HL-60 (cell line): Measurements from ENCODE around the gene ERP27.

Source experiments
- DNase-seq, 2 experiments: peaks; one replicate each; pipeline ENCODE4 v3.0.0-alpha.2; 2010 to 2020; ENCODE audit warnings: low read depth in 1 of 2, low spot score in 1 of 2
- H3K27ac ChIP-seq: fragments of 250-450 bp; sonication (Bioruptor Pico); replicated peaks from 2 replicates; pipeline ENCODE4 v1.5.1; 2020; ENCODE audit warnings: mild to moderate bottlenecking, moderate library complexity
- H3K27me3 ChIP-seq: fragments of 250-450 bp; sonication (Bioruptor Pico); 2 replicates; pipeline ENCODE4 v1.5.1; 2021; ENCODE audit warnings: mild to moderate bottlenecking, moderate library complexity; ENCODE audit not compliant: insufficient read depth, poor library complexity, severe bottlenecking
- H3K4me3 ChIP-seq: replicated peaks from 2 replicates; pipeline ENCODE4 v1.5.1; 2011; ENCODE audit warnings: mild to moderate bottlenecking, control low read depth, low read length; ENCODE audit not compliant: insufficient read depth
- CTCF ChIP-seq: IDR thresholded peaks from one replicate; pipeline ENCODE4 v1.5.1; 2011; ENCODE audit warnings: low read length, control low read depth, inconsistent platforms; ENCODE audit not compliant: insufficient read depth
- GABPA ChIP-seq: IDR thresholded peaks from 2 replicates; pipeline ENCODE4 v1.6.1; 2012; ENCODE audit warnings: low read depth
- POLR2AphosphoS5 ChIP-seq: IDR thresholded peaks from 2 replicates; pipeline ENCODE4 v1.6.1; 2012; ENCODE audit warnings: low read depth
- REST ChIP-seq: IDR thresholded peaks from 2 replicates; pipeline ENCODE4 v1.6.1; 2012; ENCODE audit warnings: low read depth; ENCODE audit not compliant: insufficient replicate concordance
- SPI1 ChIP-seq: IDR thresholded peaks from 2 replicates; pipeline ENCODE4 v1.6.1; 2012; ENCODE audit warnings: low read depth, mild to moderate bottlenecking, borderline replicate concordance

The ERP27 gene

GRCh38 chr12:14936224-14936861 lies 2.0 kb downstream of the ERP27 start:
- no peak overlapping the region for H3K4me3 ChIP-seq
- no peak for TF ChIP-seq CTCF
- no peak for TF ChIP-seq GABPA
- no peak for TF ChIP-seq REST
- TF ChIP-seq SPI1, result no peak
- no peak for TF ChIP-seq POLR2AphosphoS5
- H3K27me3 ChIP-seq, result no peaks in the 10 kb centered on the region
- no peak for DNase-seq
- no peak overlapping the region for H3K27ac ChIP-seq

- Histone ChIP-seq H3K4me3 (no peak overlapping the region), H3K27me3 (no peaks in the 10 kb centered on the region), H3K27ac (no peak overlapping the region)
- no peak for TF ChIP-seq POLR2AphosphoS5
- no peak for TF ChIP-seq CTCF
- no peak for TF ChIP-seq REST
- no peak for DNase-seq
Measured at GRCh38 chr12:14935031-14935430, 3.3 kb downstream of the ERP27 start.

GRCh38 chr12:14934511-14934910 lies 3.8 kb downstream of the ERP27 start:
- no peaks in the 10 kb centered on the region for H3K27me3 ChIP-seq
- H3K27ac ChIP-seq, result no peak overlapping the region
- no peak overlapping the region for H3K4me3 ChIP-seq
- TF ChIP-seq GABPA, result no peak
- no peak for TF ChIP-seq CTCF
- no peak for TF ChIP-seq SPI1
- no peak for TF ChIP-seq POLR2AphosphoS5
- no peak for TF ChIP-seq REST
- DNase-seq, result no peak
